Measurements from ENCODE around the gene DNM3. TPM values are rescaled to one million over a fixed set of nuclear protein-coding genes. Genes with fewer than 3 reads are reported as not detected.

DNM3 gene
- total RNA-seq, 1 experiment from 2014 or later = 1.2 TPM

- TF ChIP-seq, protein P1, sequence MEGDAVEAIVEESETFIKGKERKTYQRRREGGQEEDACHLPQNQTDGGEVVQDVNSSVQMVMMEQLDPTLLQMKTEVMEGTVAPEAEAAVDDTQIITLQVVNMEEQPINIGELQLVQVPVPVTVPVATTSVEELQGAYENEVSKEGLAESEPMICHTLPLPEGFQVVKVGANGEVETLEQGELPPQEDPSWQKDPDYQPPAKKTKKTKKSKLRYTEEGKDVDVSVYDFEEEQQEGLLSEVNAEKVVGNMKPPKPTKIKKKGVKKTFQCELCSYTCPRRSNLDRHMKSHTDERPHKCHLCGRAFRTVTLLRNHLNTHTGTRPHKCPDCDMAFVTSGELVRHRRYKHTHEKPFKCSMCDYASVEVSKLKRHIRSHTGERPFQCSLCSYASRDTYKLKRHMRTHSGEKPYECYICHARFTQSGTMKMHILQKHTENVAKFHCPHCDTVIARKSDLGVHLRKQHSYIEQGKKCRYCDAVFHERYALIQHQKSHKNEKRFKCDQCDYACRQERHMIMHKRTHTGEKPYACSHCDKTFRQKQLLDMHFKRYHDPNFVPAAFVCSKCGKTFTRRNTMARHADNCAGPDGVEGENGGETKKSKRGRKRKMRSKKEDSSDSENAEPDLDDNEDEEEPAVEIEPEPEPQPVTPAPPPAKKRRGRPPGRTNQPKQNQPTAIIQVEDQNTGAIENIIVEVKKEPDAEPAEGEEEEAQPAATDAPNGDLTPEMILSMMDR (IDR thresholded peaks at IDR 0.05; ENCODE audit: unreplicated experiment) = no peak
- CTCF ChIA-PET = no interaction called here
- H3K4me3 Mint-ChIP-seq (ENCODE audit: low read depth, unreplicated experiment) = no peak overlapping the region
- intact Hi-C loops (cut with micrococcal nuclease; ENCODE audit: unreplicated experiment) = no loop called here
- peaks cover 18% of the 10 kb centered on the region for H3K4me1 Mint-ChIP-seq (ENCODE audit: low read depth, unreplicated experiment)
- BruUV-seq (replicated peaks) = no TSS peak
- H3K9me3 Mint-ChIP-seq (ENCODE audit: low read depth, unreplicated experiment) = no peaks in the 10 kb centered on the region
- no peak for DNase-seq
- H3K36me3 Mint-ChIP-seq (ENCODE audit: insufficient read depth, unreplicated experiment) = no peaks in the 10 kb centered on the region
- H3K27ac Mint-ChIP-seq (ENCODE audit: unreplicated experiment) = no peak overlapping the region
- H3K27me3 Mint-ChIP-seq (ENCODE audit: unreplicated experiment) = no peaks in the 10 kb centered on the region
Measured at GRCh38 chr1:172149346-172149745, 308.0 kb downstream of the DNM3 start.

- Mint-ChIP-seq H3K9me3 (ENCODE audit: low read depth, unreplicated experiment) (no peaks in the 10 kb centered on the region), H3K4me1 (ENCODE audit: low read depth, unreplicated experiment) (peaks cover 10% of the 10 kb centered on the region), H3K27ac (ENCODE audit: unreplicated experiment) (peak overlapping the region; percentile 84), H3K27me3 (ENCODE audit: unreplicated experiment) (no peaks in the 10 kb centered on the region), H3K36me3 (ENCODE audit: insufficient read depth, unreplicated experiment) (no peaks in the 10 kb centered on the region), H3K4me3 (ENCODE audit: low read depth, unreplicated experiment) (no peak overlapping the region)
- TF ChIP-seq, protein P1 (IDR thresholded peaks at IDR 0.05; ENCODE audit: unreplicated experiment) = no peak
- intact Hi-C loops (cut with micrococcal nuclease; ENCODE audit: unreplicated experiment) = no loop called here
- no TSS peak for BruUV-seq (replicated peaks)
- CTCF ChIA-PET = no interaction called here
- DNase-seq = no peak
Measured at GRCh38 chr1:172154551-172154950, 313.3 kb downstream of the DNM3 start.

- DNase-seq = no peak
- TF ChIP-seq, protein P1 (IDR thresholded peaks at IDR 0.05; ENCODE audit: unreplicated experiment) = no peak
- CTCF ChIA-PET = no interaction called here
- H3K4me1 Mint-ChIP-seq (ENCODE audit: low read depth, unreplicated experiment) = peaks cover 10% of the 10 kb centered on the region
- no peak overlapping the region for H3K4me3 Mint-ChIP-seq (ENCODE audit: low read depth, unreplicated experiment)
- no peak overlapping the region for H3K27ac Mint-ChIP-seq (ENCODE audit: unreplicated experiment)
- intact Hi-C loops (cut with micrococcal nuclease; ENCODE audit: unreplicated experiment) = no loop called here
- no peaks in the 10 kb centered on the region for H3K9me3 Mint-ChIP-seq (ENCODE audit: low read depth, unreplicated experiment)
- no peaks in the 10 kb centered on the region for H3K27me3 Mint-ChIP-seq (ENCODE audit: unreplicated experiment)
- H3K36me3 Mint-ChIP-seq (ENCODE audit: insufficient read depth, unreplicated experiment) = no peaks in the 10 kb centered on the region
- no TSS peak for BruUV-seq (replicated peaks)
Measured at GRCh38 chr1:172155766-172156165, 314.5 kb downstream of the DNM3 start.

DNA sequence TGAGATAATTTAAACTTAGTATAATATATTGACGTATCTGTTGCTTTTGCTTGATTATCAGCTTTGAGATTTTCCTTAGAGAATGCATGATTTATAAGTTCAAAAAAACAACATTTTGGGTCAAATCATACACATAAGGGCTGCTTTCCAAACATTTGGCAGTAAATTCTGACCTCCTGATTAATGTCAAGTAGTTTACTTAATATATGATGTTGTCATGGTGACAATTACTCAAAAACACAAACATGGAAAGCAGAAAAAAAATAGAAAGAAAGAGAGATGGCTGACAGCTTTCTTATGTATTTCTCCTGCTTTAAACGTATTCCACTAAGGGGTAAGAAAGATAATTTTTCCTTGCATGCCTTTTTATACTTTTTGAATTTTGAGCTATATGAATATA lies 320.9 kb downstream of the DNM3 start:
- no TSS peak for BruUV-seq (replicated peaks)
- DNase-seq = no peak
- CTCF ChIA-PET = no interaction called here
- Mint-ChIP-seq H3K4me3 (ENCODE audit: low read depth, unreplicated experiment) (no peak overlapping the region), H3K4me1 (ENCODE audit: low read depth, unreplicated experiment) (peaks cover 37% of the 10 kb centered on the region), H3K27ac (ENCODE audit: unreplicated experiment) (no peak overlapping the region), H3K36me3 (ENCODE audit: insufficient read depth, unreplicated experiment) (no peaks in the 10 kb centered on the region), H3K27me3 (ENCODE audit: unreplicated experiment) (no peaks in the 10 kb centered on the region), H3K9me3 (ENCODE audit: low read depth, unreplicated experiment) (no peaks in the 10 kb centered on the region)
- TF ChIP-seq, protein P1 (IDR thresholded peaks at IDR 0.05; ENCODE audit: unreplicated experiment) = no peak
- intact Hi-C loops (cut with micrococcal nuclease; ENCODE audit: unreplicated experiment) = loop anchor here (10.0 kb wide), 1 partner anchor 157 kb away; no protein-coding TSS in a partner anchor
